Endothelial cell of umbilical vein (primary cell): ENCODE results near the gene CAMK2D.

Experiments used
- FOS ChIP-seq: IDR thresholded peaks from 2 replicates; pipeline ENCODE4 v1.6.1; 2011; ENCODE audit warnings: mild to moderate bottlenecking, low read length, moderate library complexity, borderline replicate concordance; ENCODE audit not compliant: insufficient read depth
- POLR2A ChIP-seq: IDR thresholded peaks from 2 replicates; pipeline ENCODE4 v1.6.1; 2012; ENCODE audit warnings: low read depth, mild to moderate bottlenecking, control low read depth, low read length
- TF ChIP-seq, protein P1 (sequence below), 2 donors: IDR thresholded peaks; 1 replicate in 1 of 2; 2 replicates in 1 of 2; pipeline ENCODE4 v1.5.1; 2011; ENCODE audit warnings: low read length in 2 of 2, mild to moderate bottlenecking in 2 of 2, moderate library complexity in 2 of 2, control low read depth in 1 of 2, inconsistent platforms in 1 of 2, low read depth in 1 of 2; ENCODE audit not compliant: insufficient read depth in 1 of 2; ENCODE audit errors: extremely low read depth in 1 of 2

DNA sequence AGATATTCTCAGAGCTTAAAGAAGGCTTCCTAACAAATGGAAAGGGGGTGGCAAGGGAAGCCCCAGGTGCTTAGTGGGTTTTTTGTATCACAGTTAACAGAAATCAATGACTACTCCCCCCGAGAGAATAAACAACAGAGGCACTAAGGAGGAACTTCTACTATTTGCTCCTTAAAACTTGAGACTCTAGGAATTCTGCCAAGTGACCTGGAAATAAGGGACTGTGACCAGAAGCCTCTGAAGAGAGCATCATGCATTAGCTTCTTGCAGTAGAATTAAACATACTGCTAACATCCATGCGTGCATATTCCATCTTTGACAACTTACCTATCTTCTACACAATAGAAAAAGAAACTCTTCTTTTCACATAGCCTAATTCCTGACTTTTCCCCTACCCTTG is 86.8 kb downstream of the CAMK2D start:
- TF ChIP-seq, protein P1, sequence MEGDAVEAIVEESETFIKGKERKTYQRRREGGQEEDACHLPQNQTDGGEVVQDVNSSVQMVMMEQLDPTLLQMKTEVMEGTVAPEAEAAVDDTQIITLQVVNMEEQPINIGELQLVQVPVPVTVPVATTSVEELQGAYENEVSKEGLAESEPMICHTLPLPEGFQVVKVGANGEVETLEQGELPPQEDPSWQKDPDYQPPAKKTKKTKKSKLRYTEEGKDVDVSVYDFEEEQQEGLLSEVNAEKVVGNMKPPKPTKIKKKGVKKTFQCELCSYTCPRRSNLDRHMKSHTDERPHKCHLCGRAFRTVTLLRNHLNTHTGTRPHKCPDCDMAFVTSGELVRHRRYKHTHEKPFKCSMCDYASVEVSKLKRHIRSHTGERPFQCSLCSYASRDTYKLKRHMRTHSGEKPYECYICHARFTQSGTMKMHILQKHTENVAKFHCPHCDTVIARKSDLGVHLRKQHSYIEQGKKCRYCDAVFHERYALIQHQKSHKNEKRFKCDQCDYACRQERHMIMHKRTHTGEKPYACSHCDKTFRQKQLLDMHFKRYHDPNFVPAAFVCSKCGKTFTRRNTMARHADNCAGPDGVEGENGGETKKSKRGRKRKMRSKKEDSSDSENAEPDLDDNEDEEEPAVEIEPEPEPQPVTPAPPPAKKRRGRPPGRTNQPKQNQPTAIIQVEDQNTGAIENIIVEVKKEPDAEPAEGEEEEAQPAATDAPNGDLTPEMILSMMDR (IDR thresholded peaks at IDR 0.05; ENCODE audit: extremely low read depth in 1 of 2, insufficient read depth in 1 of 2, low read depth in 1 of 2, low read length in 2 of 2) = no peak
- TF ChIP-seq POLR2A (no peak), FOS (no peak)
